GM12874 (cell line): Measurements from ENCODE around the gene HIP1.
"Not testable (repeated sequence)": the region's sequence is repeated elsewhere in the genome, so short reads cannot be mapped to it uniquely, and the experiment has no call there.

Experiments used
- TF ChIP-seq, protein P1 (sequence below): IDR thresholded peaks from 2 replicates; pipeline ENCODE4 v1.5.1; 2011; ENCODE audit warnings: low read depth, mild to moderate bottlenecking, control low read depth, low read length, moderate library complexity; ENCODE audit not compliant: insufficient read depth

The HIP1 gene

DNA sequence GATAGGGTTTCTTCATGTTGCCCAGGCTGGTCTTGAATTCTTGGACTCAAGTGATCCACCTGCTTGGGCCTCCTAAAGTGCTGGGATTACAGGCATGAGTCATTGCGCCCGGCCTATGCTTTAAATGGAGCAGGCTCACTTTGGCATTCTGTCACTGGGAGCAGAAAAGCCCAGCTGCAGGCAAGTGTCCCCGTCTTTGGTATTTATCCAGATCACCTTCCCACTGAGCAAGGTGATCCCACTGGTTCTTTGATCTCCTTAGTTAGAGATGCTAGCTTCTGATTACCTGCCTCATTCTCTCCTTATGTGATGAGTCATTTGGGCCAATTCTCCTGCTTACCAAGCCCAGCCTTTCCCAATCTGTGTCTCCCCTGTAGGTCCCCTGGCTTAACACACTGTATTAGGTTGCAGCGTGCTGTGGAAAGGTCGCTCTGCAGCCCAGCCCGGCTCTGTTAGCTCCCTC, 207.4 kb downstream of the HIP1 start:
- TF ChIP-seq, protein P1, sequence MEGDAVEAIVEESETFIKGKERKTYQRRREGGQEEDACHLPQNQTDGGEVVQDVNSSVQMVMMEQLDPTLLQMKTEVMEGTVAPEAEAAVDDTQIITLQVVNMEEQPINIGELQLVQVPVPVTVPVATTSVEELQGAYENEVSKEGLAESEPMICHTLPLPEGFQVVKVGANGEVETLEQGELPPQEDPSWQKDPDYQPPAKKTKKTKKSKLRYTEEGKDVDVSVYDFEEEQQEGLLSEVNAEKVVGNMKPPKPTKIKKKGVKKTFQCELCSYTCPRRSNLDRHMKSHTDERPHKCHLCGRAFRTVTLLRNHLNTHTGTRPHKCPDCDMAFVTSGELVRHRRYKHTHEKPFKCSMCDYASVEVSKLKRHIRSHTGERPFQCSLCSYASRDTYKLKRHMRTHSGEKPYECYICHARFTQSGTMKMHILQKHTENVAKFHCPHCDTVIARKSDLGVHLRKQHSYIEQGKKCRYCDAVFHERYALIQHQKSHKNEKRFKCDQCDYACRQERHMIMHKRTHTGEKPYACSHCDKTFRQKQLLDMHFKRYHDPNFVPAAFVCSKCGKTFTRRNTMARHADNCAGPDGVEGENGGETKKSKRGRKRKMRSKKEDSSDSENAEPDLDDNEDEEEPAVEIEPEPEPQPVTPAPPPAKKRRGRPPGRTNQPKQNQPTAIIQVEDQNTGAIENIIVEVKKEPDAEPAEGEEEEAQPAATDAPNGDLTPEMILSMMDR: no peak

DNA sequence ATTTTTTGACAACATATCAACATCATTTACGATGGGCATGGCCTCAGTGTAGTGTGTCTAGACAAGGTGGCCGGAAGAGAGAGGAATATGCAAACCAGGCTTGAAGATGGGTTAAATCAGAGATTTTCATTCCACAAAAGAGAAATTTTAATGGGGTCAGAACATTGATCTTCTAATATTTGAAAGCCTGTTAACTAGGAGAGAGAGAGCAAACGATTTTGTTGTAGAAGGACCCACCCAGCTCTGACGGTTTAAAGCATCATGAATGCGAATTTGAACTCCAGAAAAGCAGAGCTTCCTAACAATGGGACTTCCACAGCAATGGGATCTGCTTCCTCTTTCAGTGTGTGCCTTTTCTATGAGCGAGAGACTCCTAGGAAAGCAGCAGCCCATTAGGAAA, 246.7 kb downstream of the HIP1 start, which contains the start of gene SPDYE5:
Gene SPDYE5 (plus strand): TSS at position 301 of the 400 bp plus-strand sequence. CDS start 1,728 bp downstream, outside the sequence.
- TF ChIP-seq, protein P1: not testable (repeated sequence)

DNA sequence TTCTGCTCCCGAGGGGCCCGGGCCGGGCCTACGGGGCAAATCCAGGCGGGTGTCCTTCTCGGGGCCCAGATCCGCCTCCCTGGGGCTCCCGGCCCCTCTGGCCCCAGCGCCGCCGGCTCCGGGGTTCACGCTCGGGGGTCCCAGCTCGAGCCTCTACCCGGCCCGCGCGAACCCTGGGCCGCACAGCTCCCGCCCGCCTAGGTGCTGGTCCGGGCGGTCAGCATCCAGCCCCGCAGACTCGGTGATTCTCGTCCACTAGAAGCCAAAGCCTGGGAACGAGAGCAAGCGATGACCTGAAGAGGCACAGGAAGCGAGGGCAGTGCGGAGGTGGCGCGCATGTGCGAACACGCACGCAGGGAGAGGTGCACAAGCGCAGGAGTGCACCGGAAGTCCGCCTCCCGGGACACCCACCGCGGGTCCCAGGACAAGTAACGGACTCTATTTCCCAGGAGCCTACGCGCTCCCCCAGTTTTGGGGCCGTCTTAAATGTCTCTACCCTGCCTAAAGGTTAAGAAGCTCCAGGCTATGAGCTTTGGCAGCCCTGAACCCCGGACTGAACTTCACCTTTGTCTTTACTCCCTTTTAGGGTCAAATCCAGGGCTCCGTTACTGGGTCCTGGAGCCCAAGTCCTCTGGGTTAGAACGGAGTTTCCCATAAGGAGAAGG, 252.6 kb downstream of the HIP1 start, which contains the start of gene POM121C:
Gene POM121C (minus strand): TSS at position 321 of the 665 bp plus-strand sequence. CDS start 44,803 bp downstream, outside the sequence.
- TF ChIP-seq, protein P1: not testable (repeated sequence)
